Keratinocyte (primary cell): Measurements from ENCODE around the gene ERBB4. TPM values are rescaled to one million over a fixed set of nuclear protein-coding genes. Genes with fewer than 3 reads are reported as not detected.

Experiments
- DNase-seq: peaks from one replicate; pipeline ENCODE4 v3.0.0-alpha.2; 2011; ENCODE audit warnings: low read depth, missing footprints, low spot score
- FAIRE-seq: peaks from 2 replicates; lab custom pipeline; 2011; peaks lifted over from hg19 to GRCh38; lab: Jason Lieb, UNC
- H2AFZ ChIP-seq: 2 replicates; pipeline ENCODE4 v1.6.0; 2012; ENCODE audit warnings: low read length, control low read depth, inconsistent platforms; ENCODE audit not compliant: control insufficient read depth
- H3K27ac ChIP-seq: 2 replicates; pipeline ENCODE4 v1.5.1; 2011; ENCODE audit warnings: low read length; ENCODE audit not compliant: control insufficient read depth, insufficient read depth
- H3K27me3 ChIP-seq: 3 replicates; pipeline ENCODE4 v1.6.0; 2011; ENCODE audit warnings: low read length; ENCODE audit not compliant: control insufficient read depth, insufficient read depth; ENCODE audit errors: extremely low read depth
- H3K36me3 ChIP-seq, 2 experiments: 2 replicates in 1 of 2; 3 replicates in 1 of 2; pipeline ENCODE4 v1.5.1; 2011; ENCODE audit warnings: low read length in 2 of 2, mild to moderate bottlenecking in 1 of 2; ENCODE audit not compliant: control insufficient read depth in 2 of 2, insufficient read depth in 2 of 2; ENCODE audit errors: extremely low read depth in 1 of 2
- H3K4me1 ChIP-seq: 3 replicates; pipeline ENCODE4 v1.5.1; 2011; ENCODE audit warnings: low read length; ENCODE audit not compliant: control insufficient read depth, insufficient read depth; ENCODE audit errors: extremely low read depth
- H3K4me2 ChIP-seq: 3 replicates; pipeline ENCODE4 v1.6.0; 2011; ENCODE audit warnings: low read depth, low read length; ENCODE audit not compliant: control insufficient read depth, insufficient read depth; ENCODE audit errors: extremely low read depth
- H3K4me3 ChIP-seq, 3 experiments: fragments of 200-600 bp in 1 of 3; sonication (generic) in 1 of 3; 2 replicates in 2 of 3; 3 replicates in 1 of 3; pipeline ENCODE4 v1.5.1; 2011 to 2016; ENCODE audit warnings: low read length in 3 of 3, mild to moderate bottlenecking in 3 of 3, control low read depth in 2 of 3, inconsistent platforms in 1 of 3, low read depth in 1 of 3, mixed read lengths in 1 of 3, mixed run types in 1 of 3, moderate library complexity in 1 of 3; ENCODE audit not compliant: control insufficient read depth in 2 of 3, insufficient read depth in 2 of 3; ENCODE audit errors: extremely low read depth in 1 of 3
- H3K79me2 ChIP-seq: 2 replicates; pipeline ENCODE4 v1.6.0; 2012; ENCODE audit warnings: low read length; ENCODE audit not compliant: control insufficient read depth, insufficient read depth
- H3K9ac ChIP-seq: 3 replicates; pipeline ENCODE4 v1.6.0; 2011; ENCODE audit warnings: low read length; ENCODE audit not compliant: control insufficient read depth, insufficient read depth; ENCODE audit errors: extremely low read depth
- H3K9me1 ChIP-seq: 3 replicates; pipeline ENCODE4 v1.6.0; 2011; ENCODE audit warnings: low read length; ENCODE audit not compliant: control insufficient read depth, insufficient read depth; ENCODE audit errors: extremely low read depth
- H3K9me3 ChIP-seq: 2 replicates; pipeline ENCODE4 v1.5.1; 2012; ENCODE audit warnings: low read depth, low read length; ENCODE audit not compliant: control insufficient read depth
- H4K20me1 ChIP-seq: 3 replicates; pipeline ENCODE4 v1.6.0; 2011; ENCODE audit warnings: low read length; ENCODE audit not compliant: control insufficient read depth, insufficient read depth; ENCODE audit errors: extremely low read depth
- EZH2 ChIP-seq: IDR thresholded peaks from one replicate; pipeline ENCODE4 v1.6.1; 2012; ENCODE audit warnings: inconsistent platforms, mild to moderate bottlenecking, low read length, moderate library complexity
- dilution Hi-C: fragments of 300-500 bp; cut with MboI; formaldehyde crosslinking; loops from one replicate; pipeline ENCODE4 v1.7.0; 2020; ENCODE audit warnings: low sequenced_read_pairs; ENCODE audit not compliant: extremely low pct_ligation_motif_present
- polyA plus RNA-seq, 5 experiments: library from polyadenylated mRNA; depleted of rRNA in 3 of 5; stranded (reverse) in 3 of 5; stranded (forward) in 1 of 5; unstranded in 1 of 5; fragments of >200 nt; gene quantifications; 1 replicate in 1 of 5; 2 replicates in 3 of 5; 3 replicates in 1 of 5; pipeline versions ENCODE4 v1.2.1 to v1.2.3, GENCODE V29; 2011 to 2012; ENCODE audit warnings: missing spikeins in 2 of 5, low read depth in 1 of 5, low replicate concordance in 1 of 5
- TF ChIP-seq, protein P1 (sequence below), 3 experiments: IDR thresholded peaks in 1 of 3; conservative IDR thresholded peaks in 1 of 3; optimal IDR thresholded peaks in 1 of 3; 2 replicates in 2 of 3; 3 replicates in 1 of 3; pipeline versions ENCODE3 to v1.5.1; 2011; ENCODE audit warnings: low read length in 3 of 3, mild to moderate bottlenecking in 3 of 3, moderate library complexity in 2 of 3, control low read depth in 1 of 3, inconsistent platforms in 1 of 3; ENCODE audit not compliant: insufficient read depth in 2 of 3; ENCODE audit errors: extremely low read depth in 1 of 3

The ERBB4 gene
- polyA plus RNA-seq, 1 donor (not counting 4 experiments of a cell fraction or from before 2014, with no cell fraction given), result 0.01 TPM

DNA sequence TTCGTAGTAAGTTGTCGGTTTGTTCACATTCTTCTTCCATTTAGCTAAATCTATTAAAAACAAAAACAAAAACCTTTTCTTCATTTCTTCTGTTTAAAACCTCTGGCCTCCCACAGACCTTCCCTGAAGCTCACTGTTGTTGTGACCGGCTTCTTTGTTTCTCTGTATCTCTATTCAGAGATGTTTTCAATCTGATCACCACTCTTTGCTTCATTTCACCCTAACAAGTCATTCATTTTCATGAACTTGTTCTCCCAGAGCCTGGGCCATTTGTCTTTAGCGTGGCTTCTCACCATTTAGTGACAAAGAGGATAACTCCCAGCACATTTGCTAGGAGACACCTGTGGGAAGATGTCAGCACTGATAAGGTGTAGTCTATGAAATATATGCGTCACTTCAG is 794.2 kb downstream of the ERBB4 start:
- no peak overlapping the region for H3K27ac ChIP-seq
- DNase-seq (no peak), FAIRE-seq (no peak)
- no peaks in the 10 kb centered on the region for H3K36me3 ChIP-seq
- H3K9me1 ChIP-seq, result no peaks in the 10 kb centered on the region
- dilution Hi-C loops, result no loop called here
- H3K4me2 ChIP-seq, result no peak overlapping the region
- H3K27me3 ChIP-seq, result no peaks in the 10 kb centered on the region
- no peak overlapping the region for H3K9ac ChIP-seq
- H3K4me3 ChIP-seq, result no peak overlapping the region
- H3K4me1 ChIP-seq, result no peaks in the 10 kb centered on the region
- TF ChIP-seq EZH2, result no peak
- TF ChIP-seq, protein P1, sequence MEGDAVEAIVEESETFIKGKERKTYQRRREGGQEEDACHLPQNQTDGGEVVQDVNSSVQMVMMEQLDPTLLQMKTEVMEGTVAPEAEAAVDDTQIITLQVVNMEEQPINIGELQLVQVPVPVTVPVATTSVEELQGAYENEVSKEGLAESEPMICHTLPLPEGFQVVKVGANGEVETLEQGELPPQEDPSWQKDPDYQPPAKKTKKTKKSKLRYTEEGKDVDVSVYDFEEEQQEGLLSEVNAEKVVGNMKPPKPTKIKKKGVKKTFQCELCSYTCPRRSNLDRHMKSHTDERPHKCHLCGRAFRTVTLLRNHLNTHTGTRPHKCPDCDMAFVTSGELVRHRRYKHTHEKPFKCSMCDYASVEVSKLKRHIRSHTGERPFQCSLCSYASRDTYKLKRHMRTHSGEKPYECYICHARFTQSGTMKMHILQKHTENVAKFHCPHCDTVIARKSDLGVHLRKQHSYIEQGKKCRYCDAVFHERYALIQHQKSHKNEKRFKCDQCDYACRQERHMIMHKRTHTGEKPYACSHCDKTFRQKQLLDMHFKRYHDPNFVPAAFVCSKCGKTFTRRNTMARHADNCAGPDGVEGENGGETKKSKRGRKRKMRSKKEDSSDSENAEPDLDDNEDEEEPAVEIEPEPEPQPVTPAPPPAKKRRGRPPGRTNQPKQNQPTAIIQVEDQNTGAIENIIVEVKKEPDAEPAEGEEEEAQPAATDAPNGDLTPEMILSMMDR (optimal IDR thresholded peaks at IDR 0.05 in 1 of 3, IDR thresholded peaks at IDR 0.05 in 1 of 3, conservative IDR thresholded peaks at IDR 0.05 in 1 of 3; ENCODE audit: extremely low read depth in 1 of 3, insufficient read depth in 2 of 3, low read length in 3 of 3), result no peak
- H3K79me2 ChIP-seq, result no peaks in the 10 kb centered on the region
- no peaks in the 10 kb centered on the region for H3K9me3 ChIP-seq
- no peak overlapping the region for H2AFZ ChIP-seq
- no peaks in the 10 kb centered on the region for H4K20me1 ChIP-seq

DNA sequence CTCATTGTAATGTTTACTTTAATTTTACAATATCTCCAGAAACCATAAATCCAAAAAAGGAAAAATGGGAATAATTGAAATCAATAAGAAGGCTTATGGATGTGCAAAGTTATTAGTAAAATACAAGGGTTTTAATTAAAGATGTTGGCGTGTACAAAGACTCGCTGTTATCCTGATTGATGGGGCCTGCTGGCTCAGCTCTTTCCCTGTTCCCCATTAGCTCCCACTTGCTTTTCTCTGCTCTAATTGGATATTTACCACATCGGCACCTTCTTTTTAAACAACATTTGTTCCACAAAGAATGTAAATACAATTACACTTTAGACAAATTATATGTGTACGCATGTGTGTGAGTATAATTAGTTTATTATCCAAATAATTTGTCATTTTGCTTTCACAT is 796.6 kb downstream of the ERBB4 start:
- no peaks in the 10 kb centered on the region for H3K9me1 ChIP-seq
- no peak for FAIRE-seq
- H3K9me3 ChIP-seq, result no peaks in the 10 kb centered on the region
- no peak overlapping the region for H3K4me2 ChIP-seq
- H3K79me2 ChIP-seq, result no peaks in the 10 kb centered on the region
- no peaks in the 10 kb centered on the region for H3K4me1 ChIP-seq
- no peak overlapping the region for H3K9ac ChIP-seq
- no peaks in the 10 kb centered on the region for H4K20me1 ChIP-seq
- no peak for TF ChIP-seq EZH2
- TF ChIP-seq, protein P1 (optimal IDR thresholded peaks at IDR 0.05 in 1 of 3, IDR thresholded peaks at IDR 0.05 in 1 of 3, conservative IDR thresholded peaks at IDR 0.05 in 1 of 3; ENCODE audit: extremely low read depth in 1 of 3, insufficient read depth in 2 of 3, low read length in 3 of 3), result no peak
- dilution Hi-C loops, result no loop called here
- no peak overlapping the region for H3K27ac ChIP-seq
- H3K36me3 ChIP-seq, result no peaks in the 10 kb centered on the region
- DNase-seq, result no peak
- H3K27me3 ChIP-seq, result no peaks in the 10 kb centered on the region
- no peak overlapping the region for H2AFZ ChIP-seq
- H3K4me3 ChIP-seq, result no peak overlapping the region
